CD1c-positive myeloid dendritic cell (primary cell): Measurements from ENCODE around the gene HNRNPA2B1.
A peak's percentile ranks its signal among the peaks of the same experiment; 100 is the strongest.
"Not testable (repeated sequence)": the region's sequence is repeated elsewhere in the genome, so short reads cannot be mapped to it uniquely, and the experiment has no call there.

ENCODE experiments used
- DNase-seq: peaks from one replicate; pipeline ENCODE4 v3.0.0-alpha.2; 2016; ENCODE audit errors: extremely low spot score

HNRNPA2B1 gene

DNA sequence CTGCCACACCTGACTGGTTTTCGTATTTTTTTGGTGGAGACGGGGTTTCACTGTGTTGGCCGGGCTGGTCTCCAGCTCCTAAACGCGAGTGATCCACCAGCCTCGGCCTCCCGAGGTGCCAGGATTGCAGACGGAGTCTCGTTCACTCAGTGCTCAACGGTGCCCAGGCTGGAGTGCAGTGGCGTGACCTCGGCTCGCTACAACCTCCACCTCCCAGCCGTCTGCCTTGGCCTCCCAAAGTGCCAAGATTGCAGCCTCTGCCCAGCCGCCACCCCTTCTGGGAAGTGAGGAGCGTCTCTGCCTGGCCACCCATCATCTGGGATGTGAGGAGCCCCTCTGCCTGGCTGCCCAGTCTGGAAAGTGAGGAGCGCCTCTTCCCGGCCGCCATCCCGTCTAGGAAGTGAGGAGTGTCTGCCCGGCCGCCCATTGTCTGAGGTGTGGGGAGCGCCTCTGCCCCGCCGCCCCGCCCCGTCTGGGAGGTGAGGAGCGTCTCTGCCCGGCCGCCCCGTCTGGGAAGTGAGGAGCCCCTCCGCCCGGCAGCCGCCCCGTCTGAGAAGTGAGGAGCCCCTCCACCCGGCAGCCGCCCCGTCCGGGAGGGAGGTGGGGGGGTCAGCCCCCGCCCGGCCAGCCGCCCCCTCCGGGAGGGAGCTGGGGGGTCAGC lies 52.8 kb downstream of the HNRNPA2B1 start:
- not testable (repeated sequence) for DNase-seq

- no peak for DNase-seq
These were observed 53.5 kb downstream of the HNRNPA2B1 start for GRCh38 chr7:26147030-26147429.

- DNase-seq, result no peak
These were observed 55.3 kb downstream of the HNRNPA2B1 start for GRCh38 chr7:26145238-26145637.

DNA sequence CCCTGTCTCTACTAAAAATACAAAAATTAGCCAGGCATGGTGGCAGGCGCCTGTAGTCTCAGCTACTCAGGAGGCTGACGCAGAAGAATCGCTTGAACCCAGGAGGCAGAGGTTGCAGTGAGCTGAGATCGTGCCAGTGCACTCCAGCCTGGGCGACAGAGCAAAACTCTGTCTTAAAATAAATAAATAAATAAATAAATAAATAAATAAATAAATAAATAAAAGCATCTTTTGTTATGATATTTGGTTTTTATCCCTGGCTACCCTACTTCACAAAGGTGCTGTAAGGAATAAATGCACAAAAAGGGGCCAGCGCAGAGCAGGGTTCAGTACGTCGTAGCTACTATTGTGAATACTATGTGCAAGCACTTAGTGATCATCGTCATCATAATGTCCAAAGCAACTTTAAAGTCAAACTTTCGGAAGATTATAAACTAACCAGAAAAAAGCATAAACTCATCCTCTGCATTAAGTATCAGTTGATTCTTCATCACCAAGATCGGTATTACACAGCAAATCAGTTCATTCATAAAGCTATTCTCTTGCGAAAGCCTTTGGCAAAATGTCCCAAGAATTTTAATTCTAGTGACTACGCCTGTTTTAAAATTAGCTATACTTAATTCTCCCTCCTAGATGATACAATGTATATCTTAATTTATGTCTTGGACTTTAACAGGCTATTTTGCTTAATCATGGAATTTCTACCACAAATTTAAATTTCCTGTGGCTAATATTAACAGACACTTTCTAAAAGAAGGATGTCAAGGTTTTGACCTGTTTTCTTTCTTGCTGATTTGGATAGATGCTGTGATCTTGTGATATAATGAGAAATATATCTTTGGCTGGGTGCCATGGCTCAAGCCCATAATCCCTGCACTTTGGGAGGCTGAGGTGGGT lies 56.1 kb downstream of the HNRNPA2B1 start:
- no peak for DNase-seq

GRCh38 chr7:26143298-26144048 lies 57.1 kb downstream of the HNRNPA2B1 start:
- no peak for DNase-seq

GRCh38 chr7:26141077-26141476 lies 59.5 kb downstream of the HNRNPA2B1 start:
- peak; percentile 53 for DNase-seq

DNA sequence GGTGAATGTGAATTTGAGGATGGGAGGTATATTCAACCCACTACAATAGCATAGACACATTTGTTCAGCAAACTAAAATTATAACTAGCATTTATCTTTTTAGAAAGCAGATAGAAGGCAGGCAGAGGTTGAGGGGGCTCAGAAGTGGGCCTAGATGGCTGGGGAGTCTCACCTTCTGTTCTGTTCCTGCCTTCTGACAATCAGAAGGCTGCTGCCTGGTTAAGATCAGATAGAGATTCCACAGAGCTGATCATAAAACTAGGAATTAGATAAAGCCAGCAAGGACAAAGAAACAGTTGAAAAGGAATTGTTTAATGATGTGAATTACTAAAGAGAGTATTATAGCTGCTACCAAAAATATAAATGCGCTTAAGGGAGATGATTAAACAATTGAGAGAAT lies 60.2 kb downstream of the HNRNPA2B1 start:
- no peak for DNase-seq
